B cell (primary cell): ENCODE data around the gene PIGT. TPM values are rescaled to one million over a fixed set of nuclear protein-coding genes. Genes with fewer than 3 reads are reported as not detected.

Experiments used
- ATAC-seq: fragments of 200-7000 bp; cut with Tn5 transposase; one replicate; pipeline ENCODE4 v1.10.0; 2021; ENCODE audit warnings: low read depth, mild to moderate bottlenecking, moderate number of reproducible peaks, moderate library complexity
- CTCF ChIA-PET: fragments of 350-600 bp; sonication (Branson Sonifier 250); formaldehyde crosslinking; loops from one replicate; lab custom pipeline; 2021; ENCODE audit warnings: antibody characterized with exemption, inconsistent platforms; lab: Charles Lee
- POLR2A ChIA-PET: fragments of 350-600 bp; sonication (Branson Sonifier 250); formaldehyde crosslinking; loops from one replicate; lab custom pipeline; 2021; ENCODE audit warnings: antibody characterized with exemption; lab: Charles Lee
- DNase-seq: peaks from one replicate; pipeline ENCODE4 v3.0.0; 2013
- H2AFZ ChIP-seq: 2 replicates; pipeline ENCODE4 v1.6.1; 2012; ENCODE audit warnings: mild to moderate bottlenecking, low read depth, low read length; ENCODE audit not compliant: insufficient read depth, poor library complexity, severe bottlenecking
- H3K27ac ChIP-seq, 2 donors: 1 replicate in 1 of 2; 2 replicates in 1 of 2; pipeline ENCODE4 v1.5.1; 2012 to 2013; ENCODE audit warnings: low read length in 2 of 2, mild to moderate bottlenecking in 2 of 2, moderate library complexity in 1 of 2
- H3K27me3 ChIP-seq, 4 experiments: fragments of 200-600 bp in 1 of 4; sonication (generic) in 1 of 4; replicated peaks in 1 of 4; 1 replicate in 2 of 4; 2 replicates in 2 of 4; pipeline versions ENCODE4 v1.6.1 to v1.7.0; 2013 to 2016; ENCODE audit warnings: low read length in 3 of 4, mild to moderate bottlenecking in 2 of 4, mixed read lengths in 1 of 4, moderate library complexity in 1 of 4; ENCODE audit not compliant: insufficient read depth in 4 of 4, control insufficient read depth in 3 of 4; ENCODE audit errors: control extremely low read depth in 1 of 4
- H3K36me3 ChIP-seq, 2 experiments: replicated peaks in 1 of 2; 1 replicate in 1 of 2; 2 replicates in 1 of 2; pipeline versions ENCODE4 v1.6.1 to v1.7.1; 2013; ENCODE audit warnings: low read length in 1 of 2; ENCODE audit not compliant: insufficient read depth in 2 of 2, control insufficient read depth in 1 of 2; ENCODE audit errors: control extremely low read depth in 1 of 2, extremely low read depth in 1 of 2
- H3K4me1 ChIP-seq, 2 donors: fragments of 200-600 bp in 1 of 2; sonication (generic) in 1 of 2; 1 replicate in 1 of 2; 2 replicates in 1 of 2; pipeline versions ENCODE4 v1.5.1 to v1.6.1; 2013 to 2017; ENCODE audit warnings: low read length in 2 of 2; ENCODE audit not compliant: control insufficient read depth in 2 of 2, insufficient read depth in 2 of 2
- H3K4me2 ChIP-seq: replicated peaks from 2 replicates; pipeline ENCODE3; 2012; ENCODE audit warnings: mild to moderate bottlenecking, low read depth, low read length; ENCODE audit not compliant: poor library complexity, severe bottlenecking
- H3K4me3 ChIP-seq, 5 experiments: fragments of 200-600 bp in 1 of 5; sonication (generic) in 1 of 5; 1 replicate in 3 of 5; 2 replicates in 2 of 5; pipeline versions ENCODE4 v1.5.1 to v1.7.0; 2011 to 2016; ENCODE audit warnings: low read length in 4 of 5, mild to moderate bottlenecking in 4 of 5, low read depth in 2 of 5, control low read depth in 1 of 5, moderate library complexity in 1 of 5; ENCODE audit not compliant: insufficient read depth in 1 of 5; ENCODE audit errors: control extremely low read depth in 1 of 5, extremely low read depth in 1 of 5
- H3K79me2 ChIP-seq: fragments of 200-600 bp; sonication (generic); one replicate; pipeline ENCODE4 v1.6.0; 2016; ENCODE audit warnings: low read length; ENCODE audit not compliant: control insufficient read depth, insufficient read depth
- H3K9ac ChIP-seq: fragments of 200-600 bp; sonication (generic); 2 replicates; pipeline ENCODE4 v1.6.1; 2017; ENCODE audit warnings: mild to moderate bottlenecking, low read length, moderate library complexity
- H3K9me3 ChIP-seq, 3 donors: one replicate each; pipeline versions ENCODE4 v1.6.1 to v1.7.1; 2013; ENCODE audit warnings: low read length in 2 of 3; ENCODE audit not compliant: control insufficient read depth in 2 of 3, insufficient read depth in 1 of 3; ENCODE audit errors: control extremely low read depth in 1 of 3
- H4K20me1 ChIP-seq: 2 replicates; pipeline ENCODE4 v1.6.0; 2012; ENCODE audit warnings: mild to moderate bottlenecking, low read length; ENCODE audit not compliant: insufficient read depth, control insufficient read depth, poor library complexity, severe bottlenecking
- H3K27ac Mint-ChIP-seq: one replicate; pipeline ENCODE4 v1.8.0; 2021; ENCODE audit warnings: mixed read lengths
- H3K27me3 Mint-ChIP-seq: one replicate; pipeline ENCODE4 v1.8.0; 2021; ENCODE audit warnings: mixed read lengths
- H3K4me1 Mint-ChIP-seq: one replicate; pipeline ENCODE4 v1.8.0; 2021; ENCODE audit warnings: mixed read lengths
- H3K4me3 Mint-ChIP-seq: one replicate; pipeline ENCODE4 v1.8.0; 2021; ENCODE audit warnings: mixed read lengths
- H3K9me3 Mint-ChIP-seq: one replicate; pipeline ENCODE4 v1.8.0; 2022; ENCODE audit warnings: mixed read lengths; ENCODE audit not compliant: insufficient read depth
- CTCF ChIP-seq: fragments of 200-600 bp; IDR thresholded peaks from one replicate; pipeline ENCODE4 v1.8.0; 2022; ENCODE audit warnings: antibody characterized with exemption, mild to moderate bottlenecking
- EZH2 ChIP-seq: IDR thresholded peaks from 2 replicates; pipeline ENCODE4 v1.6.1; 2012; ENCODE audit warnings: borderline replicate concordance, low read depth, mild to moderate bottlenecking, moderate library complexity, low read length; ENCODE audit not compliant: insufficient read depth, poor library complexity, severe bottlenecking
- WGBS: methylation state at CpG from one replicate; pipeline ENCODE4 v1.1.5; 2013; ENCODE audit warnings: missing lambda C conversion rate; ENCODE audit not compliant: insufficient coverage; 5-methylcytosine and 5-hydroxymethylcytosine counted together
- intact Hi-C: fragments of 100-400 bp; cut with micrococcal nuclease; formaldehyde crosslinking; loops from one replicate; pipeline ENCODE4 v1.10.0; 2022
- polyA plus RNA-seq: library from polyadenylated mRNA; depleted of rRNA; stranded (reverse); fragments of >200 nt; gene quantifications from 2 replicates; pipeline ENCODE4 v1.2.3, GENCODE V29; 2012
- total RNA-seq, 2 donors: library from RNA; stranded (reverse); fragments of 120-200 nt in 1 of 2; gene quantifications; 1 replicate in 1 of 2; 2 replicates in 1 of 2; pipeline versions ENCODE4 v1.2.3 to v1.2.4, GENCODE V29; 2013 to 2022

The PIGT gene
- total and polyA plus RNA-seq, 2 donors (not counting 1 experiment from before 2014, with no cell fraction given) = 51.6 to 106 TPM

DNA sequence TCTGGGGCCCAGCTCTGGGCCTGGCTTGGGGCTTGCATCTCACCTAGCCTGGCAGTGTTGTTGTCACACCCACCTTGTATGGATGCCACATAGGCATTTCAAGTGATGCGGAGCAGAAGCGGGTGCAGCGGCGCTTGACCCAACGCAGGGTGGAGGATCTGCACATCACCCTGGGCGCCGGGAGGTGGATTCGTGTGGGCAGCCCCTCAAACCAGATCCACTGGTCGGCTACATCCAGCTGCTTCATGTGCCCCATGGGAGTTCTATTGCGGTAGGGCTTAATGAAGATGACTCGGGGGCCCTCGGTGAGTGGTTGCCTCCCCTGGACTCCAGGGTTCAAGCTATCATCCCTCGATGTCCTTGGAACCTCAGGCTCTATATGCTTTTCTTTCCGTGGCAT, 41.0 kb upstream of the PIGT start:
- H2AFZ ChIP-seq = no peak overlapping the region
- CTCF ChIA-PET = interaction anchor here (1.7 to 20.6 kb wide), 9 partner anchors 8 to 396 kb away, joined by 4 to 814 read pairs (median 15); partner anchors contain the start of gene SYS1
- H3K36me3 ChIP-seq = peaks cover 0 to 10% of the 10 kb centered on the region in 2 experiments
- H3K27me3 Mint-ChIP-seq = no peaks in the 10 kb centered on the region
- POLR2A ChIA-PET = interaction anchor here (2.9 kb wide), 1 partner anchor 12 kb away, joined by 38 read pairs; the partner anchor contains the start of gene SYS1
- TF ChIP-seq EZH2 = no peak
- TF ChIP-seq CTCF = no peak
- peaks cover 62% of the 10 kb centered on the region for H3K79me2 ChIP-seq
- no peaks in the 10 kb centered on the region for H3K9me3 Mint-ChIP-seq
- WGBS = 94% methylated on average over 14 of the region's 14 CpGs
- DNase-seq = no peak
- H3K4me1 Mint-ChIP-seq = peaks cover 45% of the 10 kb centered on the region
- intact Hi-C loops = loop anchor here (1.0 kb wide), 1 partner anchor 62 kb away; no protein-coding TSS in a partner anchor
- peaks cover 39% of the 10 kb centered on the region for H4K20me1 ChIP-seq
- no peak overlapping the region for H3K27ac ChIP-seq
- H3K4me1 ChIP-seq = peaks cover 33 to 43% of the 10 kb centered on the region in 2 donors
- no peak overlapping the region for H3K4me2 ChIP-seq
- no peak overlapping the region for H3K4me3 ChIP-seq
- H3K9me3 ChIP-seq = no peaks in the 10 kb centered on the region
- no peak overlapping the region for H3K9ac ChIP-seq
- H3K4me3 Mint-ChIP-seq = no peak overlapping the region
- ATAC-seq = no peak
- H3K27ac Mint-ChIP-seq = no peak overlapping the region
- H3K27me3 ChIP-seq = no peaks in the 10 kb centered on the region

DNA sequence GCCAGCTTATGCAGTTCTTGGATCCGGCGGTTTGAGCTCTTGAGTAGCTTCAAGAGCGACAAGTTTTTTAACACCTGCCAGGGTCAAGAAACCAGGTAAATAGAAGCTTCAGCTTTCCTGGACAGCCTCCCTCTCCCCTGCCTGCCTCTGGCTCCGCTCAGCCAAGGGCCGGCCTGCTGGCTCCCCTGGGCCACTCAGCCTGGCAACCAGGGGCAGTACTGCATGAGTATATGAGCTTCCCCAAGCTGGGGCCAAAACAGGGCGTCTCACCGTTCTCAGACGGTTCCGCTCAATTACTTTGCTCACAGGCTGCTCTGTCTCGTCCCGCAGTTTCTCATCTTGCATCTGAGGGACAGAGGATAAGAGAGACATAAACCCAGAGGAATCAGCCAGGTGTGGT, 38.7 kb upstream of the PIGT start:
- no peak overlapping the region for H3K9ac ChIP-seq
- no peak overlapping the region for H2AFZ ChIP-seq
- H3K79me2 ChIP-seq = peaks cover 41% of the 10 kb centered on the region
- no peaks in the 10 kb centered on the region for H3K27me3 Mint-ChIP-seq
- no peak for DNase-seq
- intact Hi-C loops = no loop called here
- peaks cover 0 to 13% of the 10 kb centered on the region in 2 experiments for H3K36me3 ChIP-seq
- no peak overlapping the region for H3K4me3 Mint-ChIP-seq
- H4K20me1 ChIP-seq = peaks cover 18% of the 10 kb centered on the region
- H3K4me1 ChIP-seq = peaks cover 11 to 21% of the 10 kb centered on the region in 2 donors
- H3K27ac Mint-ChIP-seq = no peak overlapping the region
- ATAC-seq = no peak
- POLR2A ChIA-PET = no interaction called here
- no peaks in the 10 kb centered on the region for H3K9me3 ChIP-seq
- TF ChIP-seq CTCF = no peak
- H3K4me1 Mint-ChIP-seq = peaks cover 22% of the 10 kb centered on the region
- 88% methylated on average over 11 of the region's 11 CpGs for WGBS
- H3K4me2 ChIP-seq = no peak overlapping the region
- H3K27ac ChIP-seq = no peak overlapping the region
- no peak overlapping the region for H3K4me3 ChIP-seq
- CTCF ChIA-PET = interaction anchor here (0.9 to 20.6 kb wide), 6 partner anchors 8 to 73 kb away, joined by 3 to 814 read pairs (median 12); partner anchors contain the start of genes PIGT and SYS1
- H3K27me3 ChIP-seq = no peaks in the 10 kb centered on the region
- no peaks in the 10 kb centered on the region for H3K9me3 Mint-ChIP-seq
